HG03342 (cell line): ENCODE data around the gene PLA2G5.

Source experiments
- ATAC-seq: cut with Tn5 transposase; IDR thresholded peaks from one replicate; pipeline ENCODE4 v1.9.1; 2021; ENCODE audit warnings: mild to moderate bottlenecking, moderate library complexity; ENCODE audit not compliant: unreplicated experiment

The PLA2G5 gene

DNA sequence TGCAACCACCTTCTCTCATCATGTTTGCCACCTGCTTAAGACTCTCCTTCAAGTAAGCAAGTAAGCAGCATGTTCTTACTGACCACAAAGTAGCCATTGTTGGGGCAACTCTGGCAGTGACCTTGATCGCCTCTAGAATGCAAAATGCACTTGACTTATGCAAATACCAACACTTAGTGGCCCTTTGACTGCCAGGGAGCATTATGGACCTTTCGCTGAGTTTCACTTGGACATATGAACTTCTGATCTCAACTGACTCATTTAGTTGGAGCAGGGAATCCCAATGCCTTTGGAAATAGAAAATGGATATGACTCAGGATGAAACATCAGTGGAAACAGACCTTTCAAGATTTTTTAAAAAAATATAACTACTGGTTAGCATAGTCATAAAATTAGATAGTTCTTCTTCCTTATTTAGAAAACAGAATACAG is 6.1 kb upstream of the PLA2G5 start:
- ATAC-seq: no peak

DNA sequence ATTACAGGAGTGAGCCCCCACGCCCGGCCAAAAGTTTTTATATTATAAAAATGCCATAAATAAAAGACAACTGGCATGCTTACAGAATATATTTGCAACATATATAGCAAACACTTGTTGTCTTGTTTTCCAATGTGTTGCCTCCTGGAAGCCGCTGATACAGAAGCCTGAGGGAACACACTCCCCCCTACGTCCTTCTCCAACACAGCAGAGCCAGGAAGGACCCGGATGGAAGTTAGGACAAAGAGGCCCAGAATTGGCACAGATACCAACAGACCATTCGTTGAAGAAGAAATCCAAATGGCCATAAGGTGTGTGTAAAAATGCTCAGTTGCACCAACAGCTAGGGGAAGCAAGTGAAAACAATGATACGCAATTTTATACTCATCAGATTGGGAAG is 1.3 kb upstream of the PLA2G5 start:
- ATAC-seq: no peak

DNA sequence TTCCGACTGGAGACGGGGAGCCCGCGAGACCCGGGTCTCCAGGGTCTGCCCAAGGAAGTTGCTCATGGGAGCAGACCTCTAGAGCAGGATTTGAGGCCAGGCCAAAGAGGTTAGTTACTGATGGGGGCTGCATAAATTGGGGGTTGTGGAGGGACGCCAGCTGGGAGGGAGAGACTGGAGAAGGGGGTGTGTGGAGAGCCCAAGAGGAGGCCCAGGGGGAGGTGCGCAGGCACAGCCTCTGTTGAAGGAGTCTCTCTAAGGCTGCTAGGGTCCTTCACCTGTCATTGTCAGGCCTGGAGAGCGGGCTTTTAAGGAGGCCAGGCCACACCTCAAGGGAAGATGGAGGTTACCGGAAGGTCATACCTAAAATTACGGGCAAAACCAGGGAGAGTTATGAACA is 363 bp downstream of the PLA2G5 start:
- ATAC-seq: no peak

DNA sequence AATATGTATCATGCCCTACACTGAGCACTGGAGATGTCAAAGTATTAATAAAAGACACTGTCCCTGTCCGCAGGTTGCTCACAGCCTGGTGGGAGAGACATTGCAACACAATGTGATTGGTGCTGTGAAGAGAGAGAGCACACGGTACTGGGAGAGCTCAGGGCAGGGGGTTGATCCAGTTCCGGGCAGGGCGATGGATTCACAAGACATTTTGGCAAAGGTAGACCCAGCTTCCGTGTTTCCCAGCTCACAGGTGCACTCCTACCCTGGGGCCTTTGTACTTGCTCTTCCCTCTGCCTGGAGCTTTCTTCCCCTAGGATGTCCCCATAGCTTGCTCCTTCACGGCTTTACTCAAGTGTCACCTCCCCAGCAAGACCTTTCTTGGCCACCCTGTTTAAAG is 1.4 kb downstream of the PLA2G5 start:
- no peak for ATAC-seq

DNA sequence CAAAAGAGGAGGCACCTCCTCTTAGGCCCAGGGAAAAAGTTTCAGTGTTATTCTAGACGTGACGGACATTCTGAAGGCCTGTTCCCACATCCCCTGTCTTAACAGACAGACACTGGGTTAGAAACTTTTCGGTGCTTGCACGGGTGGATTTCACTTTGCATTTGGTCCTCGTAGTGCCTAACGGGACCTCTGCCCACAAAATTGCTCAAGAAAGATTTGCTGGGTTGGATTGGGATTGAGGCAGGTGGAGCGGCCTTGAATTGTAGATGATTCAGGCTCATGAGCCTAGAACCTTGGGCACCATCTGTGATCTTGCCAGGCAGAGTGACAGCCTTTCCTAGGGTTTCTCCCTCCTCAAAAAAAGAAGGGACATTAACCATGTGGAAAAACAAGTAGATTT is 2.8 kb downstream of the PLA2G5 start:
- no peak for ATAC-seq

DNA sequence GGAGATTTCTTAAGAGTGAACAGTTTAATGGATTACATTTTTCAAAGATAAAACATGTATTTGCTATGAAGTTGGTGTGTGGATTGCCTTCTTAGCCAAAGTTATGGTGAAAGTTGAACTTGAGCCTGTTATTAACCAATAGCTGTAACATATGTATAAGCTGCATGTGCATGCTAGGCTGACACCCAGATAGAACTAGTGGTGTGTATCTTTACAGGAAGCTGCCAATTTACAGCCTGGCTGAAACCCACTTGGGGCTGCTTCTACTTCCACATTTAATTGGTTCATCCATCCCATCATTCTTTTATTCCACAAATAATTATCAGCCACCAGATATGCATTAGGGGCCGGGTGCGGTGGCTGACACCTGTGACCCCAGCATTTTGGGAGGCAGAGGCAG is 3.3 kb downstream of the PLA2G5 start:
- ATAC-seq: no peak

DNA sequence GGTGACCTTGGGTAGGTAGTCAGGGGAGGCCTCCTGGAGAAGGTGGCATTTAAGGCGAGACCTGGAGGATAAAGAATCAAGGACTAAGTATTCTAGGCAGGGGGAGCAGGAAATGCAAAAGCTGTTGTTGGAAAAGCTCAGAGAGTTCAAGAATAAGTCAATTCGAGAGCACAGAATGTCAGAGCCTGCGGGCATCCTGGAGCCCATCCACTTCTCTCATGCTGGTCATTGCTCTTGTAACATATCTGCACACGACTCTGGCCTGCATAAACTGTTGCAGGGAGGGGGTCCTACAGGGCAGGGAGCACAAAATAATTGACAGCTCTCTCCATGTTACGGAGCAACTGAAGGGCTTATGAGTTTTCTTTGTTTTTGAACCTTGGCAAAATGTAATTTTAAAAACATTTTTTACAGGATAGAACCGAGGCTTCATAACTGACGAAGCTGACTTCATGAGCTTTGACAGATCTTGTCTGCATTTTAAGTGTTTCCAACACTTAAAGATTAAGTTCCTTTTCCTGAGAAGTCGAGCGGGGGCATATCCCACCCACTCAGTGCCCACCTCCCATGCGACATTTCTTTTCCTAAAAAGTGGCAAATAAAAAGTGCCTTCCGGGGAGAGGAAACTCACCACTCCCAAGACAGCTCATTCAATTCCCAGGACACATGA is 4.2 kb downstream of the PLA2G5 start:
- no peak for ATAC-seq

DNA sequence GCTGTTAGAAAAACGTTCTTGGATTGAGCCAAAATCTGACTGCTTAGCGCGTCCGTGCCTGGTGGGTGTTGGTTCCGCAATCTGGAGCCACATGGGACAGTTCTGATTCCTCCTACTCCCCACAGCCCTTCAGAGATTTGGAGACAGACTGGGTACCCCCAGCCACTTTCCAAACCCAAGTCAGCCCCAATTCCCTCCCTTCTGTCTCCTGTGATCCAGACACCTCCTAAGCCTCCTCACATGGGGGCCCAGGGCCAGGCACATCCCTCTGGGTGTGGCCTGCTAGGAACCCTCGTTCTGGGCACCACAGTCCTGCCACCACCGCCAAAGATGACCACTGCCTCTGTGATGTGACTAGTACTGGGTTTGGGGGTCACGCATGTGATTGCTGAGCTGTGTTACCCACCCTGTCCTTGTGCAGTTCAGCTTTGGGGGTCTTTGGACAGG is 4.8 kb downstream of the PLA2G5 start:
- no peak for ATAC-seq

DNA sequence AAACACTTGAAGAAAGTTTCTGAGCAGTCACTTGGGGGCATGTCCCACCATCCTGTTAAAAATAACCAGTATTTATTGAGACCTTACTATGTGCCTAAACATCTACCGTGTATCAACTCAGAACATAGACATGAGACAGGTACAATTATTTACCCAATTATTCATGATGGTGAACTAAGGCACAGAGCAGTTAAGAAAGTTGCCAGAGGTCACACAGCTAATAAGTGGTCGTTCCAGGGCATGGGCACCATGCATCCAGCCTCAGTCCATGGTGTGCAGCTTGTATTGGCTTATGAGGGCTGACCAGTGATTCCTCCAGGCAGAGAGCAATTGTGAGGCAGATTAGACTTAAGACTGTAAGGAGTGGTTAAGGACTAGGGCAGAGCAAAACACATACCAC is 5.4 kb downstream of the PLA2G5 start:
- ATAC-seq: no peak

DNA sequence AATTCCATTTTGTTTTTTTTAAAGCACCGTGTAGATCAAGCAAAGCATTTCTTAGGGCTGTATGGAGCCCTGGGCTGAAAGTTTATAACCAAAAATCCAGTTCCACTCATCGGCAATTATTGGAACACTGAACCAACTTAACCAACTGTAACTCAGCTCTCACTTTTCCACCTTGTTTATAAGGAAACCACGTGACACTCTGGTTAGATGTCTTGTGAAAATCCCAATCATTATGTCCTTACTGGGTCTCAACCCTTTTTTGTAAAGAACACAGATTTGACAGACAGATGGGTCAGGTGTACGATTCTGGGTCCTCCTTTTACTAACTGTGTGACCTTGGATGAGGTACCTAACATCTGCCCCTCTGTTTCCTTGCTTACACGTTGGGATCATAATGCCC is 6.2 kb downstream of the PLA2G5 start:
- ATAC-seq: no peak

DNA sequence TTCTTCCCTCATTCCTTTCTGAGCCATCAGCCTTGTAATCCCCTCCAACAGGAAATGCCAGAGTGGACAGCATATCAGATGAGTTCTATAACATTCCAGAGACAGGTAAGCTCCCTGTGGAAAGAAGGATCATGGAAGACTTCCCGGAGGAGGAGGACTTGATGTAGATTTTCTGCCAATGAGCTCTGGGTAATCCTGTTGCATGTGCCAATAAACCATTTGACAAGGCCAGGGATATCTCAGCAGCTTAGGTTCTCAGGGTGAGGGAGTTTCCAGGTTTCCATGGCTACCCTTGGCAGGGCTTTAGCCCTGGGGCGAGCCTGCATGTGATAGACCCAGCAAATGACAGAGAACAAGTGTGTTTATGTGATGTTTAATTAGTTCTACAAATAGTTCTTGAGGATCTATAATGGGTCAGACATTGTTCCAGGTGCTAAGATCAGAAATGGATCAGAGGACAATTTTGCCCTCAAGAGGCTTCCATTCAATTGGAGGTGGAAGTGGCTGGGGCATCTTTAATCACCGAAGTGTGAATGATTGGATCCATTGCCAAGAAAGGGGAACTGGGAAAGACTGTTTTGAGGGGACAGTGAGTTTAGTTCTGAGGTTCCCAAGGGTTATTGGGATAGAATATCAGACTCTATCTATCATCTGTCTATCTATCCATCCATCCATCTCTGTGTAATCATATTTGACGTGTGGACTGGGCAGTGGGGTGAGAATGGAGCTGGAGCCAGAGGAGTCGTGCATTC is 6.9 kb downstream of the PLA2G5 start:
- ATAC-seq: no peak

DNA sequence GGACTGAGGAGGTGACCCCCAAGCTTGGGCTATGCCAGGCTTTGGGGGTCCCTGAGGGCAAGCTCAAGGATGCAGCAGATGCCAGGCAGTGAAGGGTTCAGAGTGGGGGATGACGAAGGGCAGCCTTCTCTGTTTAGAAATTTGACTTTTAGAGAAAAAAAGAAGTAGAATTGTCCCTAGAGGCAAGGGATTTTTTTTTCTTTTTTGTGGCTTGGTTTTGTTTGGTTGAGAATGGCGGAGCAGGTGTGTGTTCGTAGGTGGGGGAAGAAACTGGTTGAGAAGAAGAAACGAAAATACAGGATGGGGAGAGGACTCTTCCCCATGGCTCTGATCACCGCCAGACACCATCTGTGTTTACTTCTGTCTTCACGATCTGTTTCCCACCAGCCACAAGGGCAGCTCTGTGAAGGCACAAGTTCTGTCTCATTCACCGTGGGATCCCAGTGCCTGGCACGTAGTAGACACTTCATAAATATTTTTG is 8.2 kb downstream of the PLA2G5 start:
- ATAC-seq: peak; percentile 59

DNA sequence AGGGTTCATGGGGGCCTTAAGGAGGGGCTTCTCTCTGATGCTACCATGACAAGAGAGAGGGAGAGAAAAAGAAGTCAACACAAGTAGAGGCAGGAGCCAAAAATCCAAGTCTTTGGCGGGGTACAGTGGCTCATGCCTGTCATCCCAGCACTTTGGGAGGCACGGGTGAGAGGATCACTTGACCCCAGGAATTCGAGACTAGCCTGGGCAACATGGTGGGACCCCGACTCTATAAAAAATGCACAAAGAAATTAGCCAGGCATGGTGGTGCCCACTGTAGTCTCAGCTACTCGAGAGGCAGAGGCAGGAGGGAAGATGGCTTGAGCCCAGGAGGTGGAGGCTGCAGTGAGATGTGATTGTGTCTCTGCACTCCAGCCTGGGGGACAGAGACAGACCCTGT is 8.7 kb downstream of the PLA2G5 start:
- no peak for ATAC-seq

DNA sequence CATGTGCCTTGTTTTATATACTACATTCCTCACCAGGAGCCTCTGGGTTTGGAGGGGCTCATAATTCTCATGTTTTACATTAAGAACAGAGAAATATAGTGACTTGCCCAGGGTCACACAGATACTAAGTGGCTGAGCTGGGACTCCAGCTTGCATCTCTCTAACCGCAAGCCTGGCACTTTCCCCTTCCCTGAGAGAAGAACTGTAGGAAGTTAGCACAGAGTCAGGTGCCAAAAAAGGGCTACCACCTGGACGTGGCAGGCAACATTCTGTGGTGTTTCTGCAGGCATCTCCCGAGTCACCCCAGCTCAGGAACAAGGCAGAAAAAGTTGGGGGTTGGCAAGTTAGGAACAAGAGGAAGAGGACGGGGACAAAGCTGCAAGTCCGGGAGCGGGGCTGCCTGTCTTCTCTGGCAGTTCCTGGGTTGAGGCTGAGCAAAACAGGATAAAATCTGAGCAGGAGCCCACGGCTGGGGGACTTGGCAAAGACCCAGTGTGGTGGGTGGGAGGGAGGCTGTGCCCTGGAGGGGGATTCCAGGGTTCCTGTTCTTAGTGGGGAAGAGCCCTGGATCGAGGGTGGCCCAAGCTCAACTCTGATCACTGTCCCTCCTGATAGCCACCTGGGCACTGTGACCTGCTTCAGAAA is 9.8 kb downstream of the PLA2G5 start:
- no peak for ATAC-seq

DNA sequence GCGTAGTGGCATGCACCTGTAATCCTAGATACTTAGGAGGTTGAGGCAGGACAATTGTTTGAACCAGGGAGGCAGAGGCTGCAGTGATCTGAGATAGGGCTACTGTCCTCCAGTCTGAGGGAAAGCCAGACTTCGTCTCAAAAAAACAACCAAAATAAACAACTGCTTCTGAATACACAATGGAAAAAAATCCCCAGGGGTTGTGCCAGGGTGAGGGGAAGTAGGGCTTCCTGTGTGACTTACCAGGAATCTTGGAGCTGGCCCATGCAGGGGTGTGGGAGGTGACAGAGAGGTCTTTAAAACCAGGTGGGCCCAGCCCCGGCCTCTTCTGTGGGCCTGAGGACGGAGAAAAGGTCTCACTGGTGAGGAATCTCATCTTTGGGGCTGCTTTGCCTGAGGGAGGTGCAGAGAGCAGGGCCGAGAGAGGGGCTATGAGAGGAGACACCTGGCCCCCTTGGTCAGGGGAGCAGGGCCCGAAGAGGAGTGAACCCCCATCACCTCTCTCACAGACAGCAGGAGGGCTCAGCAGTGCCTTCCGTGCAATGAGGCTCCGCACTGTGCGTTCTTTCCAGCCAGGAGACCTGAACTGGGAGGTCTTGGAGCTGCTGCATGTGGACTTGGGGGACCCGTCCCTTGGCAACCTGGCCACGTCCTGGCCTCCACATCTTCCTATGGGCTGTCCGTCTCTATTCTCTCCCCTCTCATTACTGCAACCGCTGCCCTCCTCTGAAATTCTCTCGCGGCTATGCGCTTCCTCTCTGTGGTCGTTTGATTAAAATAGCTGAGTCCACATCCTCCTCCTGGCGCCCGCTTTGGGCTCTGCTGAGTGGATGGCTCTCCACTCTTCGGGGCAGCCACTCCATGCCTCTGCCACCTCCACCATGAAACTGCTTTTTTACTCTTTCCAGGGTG is 10.7 kb downstream of the PLA2G5 start:
- no peak for ATAC-seq

DNA sequence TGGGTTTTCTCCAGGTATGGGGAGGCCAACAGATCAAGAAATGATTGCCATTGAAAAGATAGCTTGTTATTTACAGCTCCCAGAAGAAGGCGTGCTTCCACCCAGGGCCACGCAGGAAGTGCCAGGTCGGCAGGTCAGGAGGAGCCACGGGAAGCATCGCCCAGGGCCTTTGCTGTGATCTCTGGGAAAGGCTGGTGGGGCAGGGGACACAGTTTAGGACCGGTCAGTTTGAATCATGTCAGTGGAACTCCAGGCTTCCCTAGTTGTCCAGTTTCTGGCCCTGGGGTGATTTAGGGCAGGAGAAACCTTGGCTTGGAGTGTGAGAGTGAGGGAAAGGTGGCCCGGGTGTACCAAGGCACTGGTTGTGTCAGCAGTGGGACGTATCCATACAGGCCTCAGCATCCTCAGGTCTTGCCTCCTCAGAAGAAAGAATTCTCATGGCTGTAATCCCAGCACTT is 11.4 kb downstream of the PLA2G5 start:
- no peak for ATAC-seq

DNA sequence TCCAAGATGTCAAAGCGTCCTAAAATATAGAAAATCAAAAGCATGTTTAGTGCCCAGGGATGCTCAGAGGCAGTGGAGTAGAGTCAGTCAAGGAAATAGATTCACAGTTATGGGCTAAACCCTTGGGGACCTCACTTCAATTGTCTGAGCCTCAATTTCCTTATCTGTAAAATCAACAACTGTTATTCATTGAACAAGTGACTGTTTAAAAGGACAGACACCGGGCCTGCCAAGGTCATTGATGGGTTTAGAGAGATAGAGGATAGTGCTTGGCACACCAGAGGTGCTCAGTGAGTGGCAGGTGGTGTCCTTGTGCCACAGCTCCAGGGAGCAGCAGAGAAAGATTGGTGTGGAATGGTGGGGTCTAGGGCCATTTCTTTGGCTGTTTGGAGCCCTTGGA is 12.8 kb downstream of the PLA2G5 start:
- ATAC-seq: no peak

DNA sequence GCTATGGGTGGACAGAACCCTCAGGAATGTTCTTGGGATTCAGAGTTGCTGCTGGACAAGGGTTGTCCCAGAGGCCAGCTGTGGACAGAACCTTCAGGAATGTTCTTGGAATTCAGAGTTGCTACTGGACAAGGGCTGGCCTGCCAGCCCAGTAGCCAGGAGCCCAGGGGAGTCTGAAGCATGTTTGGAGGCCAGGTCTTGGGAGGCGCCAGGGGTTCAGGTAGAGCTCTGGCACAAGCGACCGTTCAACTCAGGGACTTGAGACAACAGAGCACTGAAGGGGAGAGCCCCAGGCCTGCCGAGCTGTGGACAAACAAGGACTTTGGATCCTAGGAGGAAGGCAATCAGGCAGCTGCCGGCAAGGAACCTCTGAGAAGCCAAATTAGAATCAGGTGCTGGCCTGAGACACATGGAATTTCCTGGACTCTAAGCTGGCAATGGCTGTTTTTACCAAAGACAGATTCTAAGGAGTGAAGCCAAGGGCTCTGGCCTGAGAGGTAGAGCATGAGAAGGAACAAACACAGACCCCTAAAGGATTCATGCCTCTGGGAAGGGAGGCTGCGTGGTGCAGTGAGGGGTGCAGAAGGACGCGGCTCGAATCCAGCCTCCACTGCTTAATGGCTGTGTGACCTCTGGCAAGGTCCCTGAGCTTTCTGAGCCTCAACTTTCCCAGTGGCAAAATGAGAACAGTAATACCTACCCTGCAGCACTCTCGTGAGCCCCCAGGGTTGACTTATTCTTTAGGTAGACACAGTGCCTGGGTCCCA is 13.4 kb downstream of the PLA2G5 start:
- no peak for ATAC-seq

DNA sequence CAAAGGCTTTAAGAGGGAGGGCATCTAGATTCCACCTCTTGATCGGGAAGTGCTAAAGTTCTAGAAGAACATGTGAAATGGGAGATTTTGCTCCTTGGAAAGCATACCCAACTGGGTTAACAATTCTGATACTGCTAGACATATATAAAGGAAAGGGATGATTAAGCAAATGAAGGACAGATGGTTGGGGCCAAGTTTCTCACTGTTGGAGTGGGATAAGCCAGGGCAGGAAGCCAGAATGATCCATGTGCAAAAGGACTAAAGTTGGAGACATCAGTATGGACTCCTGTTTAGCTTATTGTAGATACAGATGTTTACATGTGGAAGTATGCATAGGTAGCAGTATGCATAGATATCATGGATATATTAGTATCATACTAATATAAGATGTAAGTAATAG is 16.8 kb downstream of the PLA2G5 start:
- no peak for ATAC-seq

DNA sequence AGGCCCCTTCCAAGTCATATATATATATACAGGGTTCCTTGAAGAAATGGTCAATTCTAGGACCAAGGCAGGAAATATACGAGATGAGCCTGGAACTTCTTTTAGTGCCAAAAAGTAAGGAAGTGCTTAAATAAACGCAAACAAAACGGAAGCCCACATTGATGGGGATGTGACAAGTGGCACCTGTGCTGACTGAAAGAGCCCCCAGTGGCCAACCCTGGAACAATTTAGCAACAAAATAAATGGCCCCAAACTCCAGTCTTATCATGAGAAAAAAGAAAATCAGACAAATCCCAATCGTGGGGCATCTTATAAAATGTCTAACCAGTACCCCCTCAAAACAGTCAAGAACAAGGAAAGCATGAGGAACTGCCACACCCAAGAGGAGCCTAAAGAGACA is 17.7 kb downstream of the PLA2G5 start:
- no peak for ATAC-seq
